HS-27A (cell line): Measurements from ENCODE around the gene PARD3.
"Not testable (repeated sequence)": the region's sequence is repeated elsewhere in the genome, so short reads cannot be mapped to it uniquely, and the experiment has no call there.

Experiments used
- DNase-seq: peaks from one replicate; pipeline ENCODE4 v3.0.0-alpha.2; 2012; ENCODE audit warnings: low read depth, missing footprints

Gene PARD3

DNA sequence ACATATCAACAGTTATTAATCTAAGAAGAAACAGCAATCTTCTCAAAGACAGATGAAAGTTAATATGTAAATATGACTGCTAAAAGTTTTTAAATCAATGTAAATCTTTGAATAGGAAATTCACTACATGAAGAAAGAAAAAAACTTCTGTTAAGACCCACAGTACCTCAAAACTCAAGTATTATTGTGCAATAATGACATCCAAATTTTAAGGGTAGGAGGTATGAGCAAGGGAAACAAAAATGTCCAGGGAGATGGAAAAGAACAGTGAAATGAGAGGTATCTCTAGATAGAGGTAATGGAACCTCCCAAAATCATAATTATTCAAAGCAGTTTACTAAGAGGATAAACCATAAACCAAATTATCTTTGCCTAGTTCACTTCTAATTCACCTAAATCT is 436.8 kb downstream of the PARD3 start:
- DNase-seq: no peak

GRCh38 chr10:34377833-34378232 is 437.3 kb downstream of the PARD3 start:
- no peak for DNase-seq

GRCh38 chr10:34374356-34375045 is 440.6 kb downstream of the PARD3 start:
- no peak for DNase-seq

- no peak for DNase-seq
These were observed 441.9 kb downstream of the PARD3 start for GRCh38 chr10:34373211-34373610.

DNA sequence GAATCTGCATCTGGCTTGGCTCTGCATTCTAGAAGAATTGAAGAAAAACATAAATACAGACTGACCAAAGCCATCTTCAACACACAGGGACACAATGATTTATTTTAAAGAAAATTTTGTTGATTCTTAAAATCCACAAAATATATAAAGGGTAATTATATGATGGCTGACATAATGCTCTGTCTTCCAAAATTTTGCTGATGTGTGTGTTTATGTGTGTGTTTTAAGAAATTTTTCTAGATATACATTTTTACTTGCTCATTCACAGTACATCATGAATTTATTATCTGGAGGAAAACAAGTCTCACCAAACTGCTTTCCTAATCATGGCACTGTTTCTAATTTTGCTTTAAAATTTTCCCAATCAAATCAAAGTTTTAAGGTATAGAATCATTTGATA is 442.6 kb downstream of the PARD3 start:
- DNase-seq: no peak

DNA sequence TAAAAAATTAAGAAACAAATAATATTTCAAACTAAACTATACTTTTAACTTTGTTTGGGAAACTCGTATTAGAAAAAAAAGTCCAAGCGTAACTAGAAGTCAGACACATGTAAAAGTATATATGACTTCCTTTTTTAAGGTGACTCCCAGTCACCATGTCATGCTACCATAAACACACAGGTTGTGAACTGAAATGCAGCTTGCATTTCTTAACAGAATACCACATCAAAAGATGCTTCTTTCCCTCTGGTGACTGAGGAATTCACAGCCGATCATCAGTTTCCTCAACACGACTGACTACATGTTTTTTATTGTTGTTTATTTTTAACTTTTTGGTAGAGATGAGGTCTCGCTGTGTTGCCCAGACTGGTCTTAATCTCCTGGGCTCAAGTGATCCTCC is 445.0 kb downstream of the PARD3 start:
- DNase-seq: no peak

DNA sequence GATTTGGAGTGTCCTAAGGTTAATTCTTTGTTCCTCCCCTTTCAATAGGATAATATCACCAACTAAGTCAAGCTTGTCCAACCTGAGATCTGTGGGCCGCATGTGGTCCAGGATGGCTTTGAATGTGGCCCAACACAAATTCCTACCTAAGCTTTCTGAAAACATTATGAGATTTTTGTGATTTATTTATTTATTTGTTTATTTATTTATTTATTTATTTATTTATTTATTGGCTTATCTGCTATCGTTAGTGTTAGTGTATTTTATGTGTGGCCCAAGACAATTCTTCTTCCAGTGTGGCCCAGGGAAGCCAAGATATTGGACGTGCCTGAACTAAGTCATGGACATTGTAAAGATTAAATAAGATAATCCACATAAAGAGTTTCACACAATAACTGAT is 446.0 kb downstream of the PARD3 start:
- DNase-seq: no peak

GRCh38 chr10:34364253-34365037 is 450.7 kb downstream of the PARD3 start:
- DNase-seq: no peak

DNA sequence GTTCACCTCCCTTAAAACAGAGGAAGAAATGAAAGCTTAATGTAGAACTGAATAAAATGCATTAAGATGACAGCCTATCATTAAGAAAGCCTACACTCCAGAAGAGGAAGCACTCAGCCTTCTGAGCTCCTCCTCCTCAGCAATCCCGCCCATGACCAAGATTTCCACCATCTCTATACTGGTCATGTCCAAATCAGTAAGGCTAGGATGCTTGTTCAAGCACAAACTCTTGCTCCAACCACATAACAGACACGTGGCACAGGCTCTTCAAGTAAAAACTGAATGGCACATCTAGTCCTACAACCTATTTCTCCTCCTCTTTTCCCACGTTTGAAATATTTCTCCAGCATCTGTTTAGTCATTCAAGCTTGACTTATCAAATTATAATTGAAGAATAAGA is 454.1 kb downstream of the PARD3 start:
- no peak for DNase-seq

GRCh38 chr10:34359435-34359813 is 455.7 kb downstream of the PARD3 start:
- no peak for DNase-seq

- DNase-seq: no peak
These were observed 456.2 kb downstream of the PARD3 start for GRCh38 chr10:34358729-34359434.

DNA sequence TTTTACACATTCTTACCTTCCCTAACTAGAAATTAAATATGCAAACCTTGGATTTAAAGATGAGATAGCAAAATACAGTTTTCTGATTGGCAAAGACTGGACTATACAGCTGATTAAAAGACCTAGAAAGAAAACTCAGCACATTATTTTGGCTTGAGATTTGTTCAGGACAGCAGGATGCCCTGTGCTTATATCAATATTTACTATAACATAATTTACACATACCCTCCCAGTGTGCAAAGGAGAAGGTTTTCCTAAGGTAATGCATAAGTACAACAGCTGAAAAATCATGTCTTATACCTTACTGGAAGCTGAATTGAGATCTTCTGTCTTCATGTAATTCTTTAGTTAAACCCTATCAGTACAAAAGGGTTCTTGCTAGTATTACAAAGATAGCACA is 458.6 kb downstream of the PARD3 start:
- DNase-seq: no peak

- DNase-seq: not testable (repeated sequence)
These were observed 461.6 kb downstream of the PARD3 start for GRCh38 chr10:34353530-34353929.

GRCh38 chr10:34352599-34353204 is 462.4 kb downstream of the PARD3 start:
- DNase-seq: not testable (repeated sequence)

DNA sequence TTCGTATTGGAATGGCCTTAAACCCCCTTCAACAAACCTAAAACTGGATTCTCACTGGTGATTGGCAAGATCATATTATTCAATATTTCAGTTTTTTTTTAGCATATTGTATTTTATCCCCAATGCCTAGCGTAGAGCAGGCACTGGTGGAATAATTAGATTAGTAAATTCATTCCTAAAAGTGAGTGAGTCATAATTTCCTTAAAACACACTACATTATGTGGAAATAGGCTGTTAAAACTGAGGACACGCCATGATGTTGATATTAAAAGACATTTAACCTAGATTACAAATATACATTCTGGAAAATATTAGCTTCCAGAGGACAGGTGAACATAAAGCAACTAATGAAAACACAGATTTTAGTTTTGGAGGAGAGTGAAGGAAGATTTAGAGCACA is 463.9 kb downstream of the PARD3 start:
- DNase-seq: no peak

DNA sequence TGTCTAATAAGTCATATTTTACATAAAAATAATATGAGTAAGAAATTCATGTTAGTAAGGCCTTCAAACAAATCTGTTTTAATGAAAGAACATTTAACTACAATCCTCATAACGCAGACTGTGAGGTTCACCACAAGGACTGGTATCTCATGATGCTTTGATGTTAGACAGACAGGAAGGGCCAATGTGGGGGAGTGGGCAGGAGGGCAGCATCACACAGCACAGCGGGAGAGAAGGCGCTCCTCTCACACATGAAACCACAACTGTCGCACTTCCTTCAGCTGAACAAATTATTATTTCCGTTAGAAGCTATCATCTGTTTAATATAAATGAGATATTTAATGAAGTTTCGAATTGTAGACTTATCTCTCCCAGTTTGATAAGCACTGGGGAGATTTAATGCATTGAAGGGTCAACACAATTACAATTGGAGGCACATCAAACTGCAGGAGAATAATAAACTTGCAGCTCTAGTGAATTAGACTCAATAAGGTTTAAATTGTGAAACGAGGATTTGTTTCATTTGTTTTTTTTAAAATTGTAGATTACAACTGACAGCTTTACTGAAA is 466.1 kb downstream of the PARD3 start:
- no peak for DNase-seq

- DNase-seq: no peak
These were observed 467.1 kb downstream of the PARD3 start for GRCh38 chr10:34348021-34348420.

DNA sequence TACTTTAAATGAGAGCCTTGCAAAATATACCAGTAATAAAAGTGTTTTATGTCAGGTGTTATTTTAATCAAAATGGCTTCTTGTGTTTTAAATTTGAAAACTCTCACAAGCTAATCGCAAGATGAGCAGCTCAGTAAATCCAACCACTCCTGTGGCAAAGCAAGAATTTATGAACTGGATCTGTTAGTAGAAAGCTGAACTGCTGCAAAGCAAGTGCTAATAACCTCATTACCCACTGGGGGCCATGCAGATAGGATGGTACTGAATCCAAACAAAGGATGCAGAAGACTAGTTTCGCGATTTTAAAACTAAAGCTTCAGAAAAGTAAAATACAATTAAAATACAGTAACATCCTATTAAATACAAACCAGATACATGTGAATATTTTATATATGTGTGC is 468.0 kb downstream of the PARD3 start:
- DNase-seq: no peak

DNA sequence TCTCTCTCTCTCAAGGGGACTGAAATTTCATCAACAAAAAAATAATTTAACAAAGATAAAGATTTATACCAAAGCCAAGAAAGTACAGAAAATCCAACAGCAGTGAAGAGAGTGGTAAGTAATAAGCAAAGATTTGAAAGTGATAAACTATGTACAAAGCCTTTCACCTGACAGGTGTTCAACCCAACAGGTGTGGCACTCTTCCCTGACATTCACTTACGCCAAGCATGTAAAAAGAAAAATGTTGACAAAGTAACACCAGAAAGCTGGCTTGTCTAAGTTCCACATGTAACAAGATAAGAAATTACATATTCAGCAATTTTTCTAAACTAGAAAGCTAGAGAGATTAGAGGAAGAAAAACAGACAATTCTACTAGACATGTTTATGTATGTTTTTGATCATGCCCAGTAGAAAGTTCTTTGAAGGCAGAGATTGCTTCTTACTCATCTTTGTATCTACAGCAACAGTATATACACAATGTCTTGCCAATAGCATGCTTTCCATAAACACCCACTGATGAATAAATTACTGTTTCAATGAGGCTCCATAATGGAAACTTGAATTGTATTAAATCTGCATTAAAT is 468.5 kb downstream of the PARD3 start:
- no peak for DNase-seq

GRCh38 chr10:34345383-34345782 is 469.7 kb downstream of the PARD3 start:
- DNase-seq: no peak

- no peak for DNase-seq
These were observed 471.3 kb downstream of the PARD3 start for GRCh38 chr10:34343764-34344163.

GRCh38 chr10:34341473-34341872 is 473.6 kb downstream of the PARD3 start:
- DNase-seq: no peak
